HG02610 (cell line): ENCODE results near the gene DMAC2.
A peak's percentile ranks its signal among the peaks of the same experiment; 100 is the strongest.
"Not testable (repeated sequence)": the region's sequence is repeated elsewhere in the genome, so short reads cannot be mapped to it uniquely, and the experiment has no call there.

Experiments
- ATAC-seq: cut with Tn5 transposase; IDR thresholded peaks from one replicate; pipeline ENCODE4 v1.9.1; 2021; ENCODE audit warnings: mild to moderate bottlenecking, moderate library complexity; ENCODE audit not compliant: unreplicated experiment

DMAC2 gene

GRCh38 chr19:41439441-41440222 lies at the start of gene DMAC2:
Gene DMAC2, minus strand, starts transcription at chr19:41439912. Its CDS starts 13 bp downstream, at chr19:41439899.
- peak; percentile 89 for ATAC-seq

- ATAC-seq, result not testable (repeated sequence)
Measured at GRCh38 chr19:41486953-41487352, 47.2 kb upstream of the DMAC2 start.

GRCh38 chr19:41484822-41485221 lies 45.1 kb upstream of the DMAC2 start:
- ATAC-seq, result no peak

GRCh38 chr19:41480336-41480735 lies 40.6 kb upstream of the DMAC2 start:
- ATAC-seq, result no peak

GRCh38 chr19:41479757-41480191 lies 40.1 kb upstream of the DMAC2 start:
- no peak for ATAC-seq

GRCh38 chr19:41478875-41479756 lies 39.4 kb upstream of the DMAC2 start:
- ATAC-seq, result no peak

- ATAC-seq, result no peak
Measured at GRCh38 chr19:41478171-41478570, 38.5 kb upstream of the DMAC2 start.

GRCh38 chr19:41476583-41476982 lies 36.9 kb upstream of the DMAC2 start:
- no peak for ATAC-seq

GRCh38 chr19:41463257-41464256 lies 23.8 kb upstream of the DMAC2 start:
- ATAC-seq, result not testable (repeated sequence)

- no peak for ATAC-seq
Measured at GRCh38 chr19:41462497-41462896, 22.8 kb upstream of the DMAC2 start.

GRCh38 chr19:41457241-41457640 lies 17.5 kb upstream of the DMAC2 start:
- ATAC-seq, result peak; percentile 55

GRCh38 chr19:41456342-41456918 lies 16.7 kb upstream of the DMAC2 start:
- no peak for ATAC-seq

- ATAC-seq, result no peak
Measured at GRCh38 chr19:41455936-41456335, 16.2 kb upstream of the DMAC2 start.

- no peak for ATAC-seq
Measured at GRCh38 chr19:41452584-41453275, 13.0 kb upstream of the DMAC2 start.

- no peak for ATAC-seq
Measured at GRCh38 chr19:41449865-41450178, 10.1 kb upstream of the DMAC2 start.

- peak; percentile 41 for ATAC-seq
Measured at GRCh38 chr19:41449079-41449864, 9.6 kb upstream of the DMAC2 start.

- no peak for ATAC-seq
Measured at GRCh38 chr19:41447732-41448332, 8.1 kb upstream of the DMAC2 start.

- ATAC-seq, result no peak
Measured at GRCh38 chr19:41445575-41445974, 5.9 kb upstream of the DMAC2 start.
